Endothelial cell of umbilical vein (primary cell): ENCODE results near the gene SLC5A1. TPM values are rescaled to one million over a fixed set of nuclear protein-coding genes. Genes with fewer than 3 reads are reported as not detected.

Source experiments
- BruUV-seq: library from RNA; stranded (reverse); fragments of 400-500 nt; replicated peaks from 2 replicates; lab custom pipeline; 2021; lab: Mats Ljungman, UMichigan
- CTCF ChIA-PET: fragments of 300-600, 350-600 bp; sonication (Branson Sonifier 250); formaldehyde crosslinking; loops from one replicate; lab custom pipeline; 2021; ENCODE audit warnings: antibody characterized with exemption, inconsistent platforms; lab: Charles Lee
- POLR2A ChIA-PET: fragments of 300-600, 350-600 bp; sonication (Branson Sonifier 250); formaldehyde crosslinking; loops from one replicate; lab custom pipeline; 2021; ENCODE audit warnings: antibody characterized with exemption, inconsistent platforms; lab: Charles Lee
- DNase-seq: peaks from one replicate; pipeline ENCODE4 v3.0.0-alpha.2; 2011; ENCODE audit warnings: low read depth, low spot score
- FAIRE-seq: peaks from 2 replicates; lab custom pipeline; 2011; peaks lifted over from hg19 to GRCh38; lab: Jason Lieb, UNC
- H2AFZ ChIP-seq: 2 replicates; pipeline ENCODE4 v1.6.0; 2012; ENCODE audit warnings: low read depth, low read length, control low read depth, inconsistent platforms
- H3K27ac ChIP-seq: 2 replicates; pipeline ENCODE4 v1.5.1; 2011; ENCODE audit warnings: low read depth, mild to moderate bottlenecking, control low read depth, low read length, moderate library complexity; ENCODE audit not compliant: insufficient read depth
- H3K27me3 ChIP-seq, 2 experiments: 2 replicates each; pipeline versions ENCODE4 v1.6.0 to v1.6.1; 2011; ENCODE audit warnings: low read length in 2 of 2, mixed read lengths in 1 of 2; ENCODE audit not compliant: control insufficient read depth in 2 of 2, insufficient read depth in 2 of 2
- H3K36me3 ChIP-seq, 2 experiments: 2 replicates in 1 of 2; 3 replicates in 1 of 2; pipeline ENCODE4 v1.5.1; 2011; ENCODE audit warnings: low read length in 2 of 2, mild to moderate bottlenecking in 1 of 2, moderate library complexity in 1 of 2; ENCODE audit not compliant: control insufficient read depth in 2 of 2, insufficient read depth in 2 of 2; ENCODE audit errors: extremely low read depth in 1 of 2
- H3K4me1 ChIP-seq: 3 replicates; pipeline ENCODE4 v1.5.1; 2011; ENCODE audit warnings: mild to moderate bottlenecking, low read length; ENCODE audit not compliant: control insufficient read depth, insufficient read depth; ENCODE audit errors: extremely low read depth
- H3K4me2 ChIP-seq: 2 replicates; pipeline ENCODE4 v1.6.1; 2011; ENCODE audit warnings: low read length, control low read depth, mixed read lengths; ENCODE audit not compliant: insufficient read depth
- H3K4me3 ChIP-seq, 3 experiments: fragments of 200-600 bp in 1 of 3; sonication (generic), shearing (Covaris generic) in 1 of 3; replicated peaks in 1 of 3; 2 replicates each; pipeline ENCODE4 v1.5.1; 2011 to 2016; ENCODE audit warnings: control low read depth in 3 of 3, low read length in 3 of 3, mild to moderate bottlenecking in 2 of 3, inconsistent platforms in 1 of 3, low read depth in 1 of 3, moderate library complexity in 1 of 3; ENCODE audit not compliant: insufficient read depth in 1 of 3
- H3K79me2 ChIP-seq: 2 replicates; pipeline ENCODE4 v1.6.0; 2012; ENCODE audit warnings: low read length, inconsistent platforms; ENCODE audit not compliant: control insufficient read depth, insufficient read depth
- H3K9ac ChIP-seq: replicated peaks from 2 replicates; pipeline ENCODE3; 2011; ENCODE audit warnings: low read length, control low read depth; ENCODE audit not compliant: insufficient read depth; ENCODE audit errors: extremely low read depth
- H3K9me1 ChIP-seq: replicated peaks from 3 replicates; pipeline ENCODE4 v1.6.0; 2011; ENCODE audit warnings: mild to moderate bottlenecking, low read length; ENCODE audit not compliant: control insufficient read depth, insufficient read depth; ENCODE audit errors: extremely low read depth
- H3K9me3 ChIP-seq: replicated peaks from 2 replicates; pipeline ENCODE4 v1.5.1; 2012; ENCODE audit warnings: low read length, inconsistent platforms; ENCODE audit not compliant: control insufficient read depth, insufficient read depth
- H4K20me1 ChIP-seq: replicated peaks from 2 replicates; pipeline ENCODE3; 2011; ENCODE audit warnings: mild to moderate bottlenecking, low read length; ENCODE audit not compliant: control insufficient read depth, insufficient read depth; ENCODE audit errors: extremely low read depth
- CTCF ChIP-seq, 2 donors: IDR thresholded peaks; 1 replicate in 1 of 2; 2 replicates in 1 of 2; pipeline ENCODE4 v1.5.1; 2011; ENCODE audit warnings: low read length in 2 of 2, mild to moderate bottlenecking in 2 of 2, moderate library complexity in 2 of 2, control low read depth in 1 of 2, inconsistent platforms in 1 of 2, low read depth in 1 of 2; ENCODE audit not compliant: insufficient read depth in 1 of 2; ENCODE audit errors: extremely low read depth in 1 of 2
- EZH2 ChIP-seq: IDR thresholded peaks from 2 replicates; pipeline ENCODE4 v1.6.1; 2012; ENCODE audit warnings: borderline replicate concordance, low read depth, mild to moderate bottlenecking, moderate library complexity, low read length, inconsistent platforms; ENCODE audit not compliant: severe bottlenecking
- FOS ChIP-seq: IDR thresholded peaks from 2 replicates; pipeline ENCODE4 v1.6.1; 2011; ENCODE audit warnings: mild to moderate bottlenecking, low read length, moderate library complexity, borderline replicate concordance; ENCODE audit not compliant: insufficient read depth
- GATA2 ChIP-seq: IDR thresholded peaks from 2 replicates; pipeline ENCODE4 v1.7.0; 2011; ENCODE audit warnings: low read depth, mild to moderate bottlenecking, moderate library complexity, mixed read lengths, low read length; ENCODE audit not compliant: insufficient read length, insufficient read depth
- JUN ChIP-seq: IDR thresholded peaks from 2 replicates; pipeline ENCODE4 v1.6.1; 2011; ENCODE audit warnings: borderline replicate concordance, low read depth; ENCODE audit not compliant: insufficient read length, insufficient read depth
- MAX ChIP-seq: IDR thresholded peaks from 2 replicates; pipeline ENCODE4 v1.6.1; 2011; ENCODE audit not compliant: insufficient read depth, insufficient read length
- MYC ChIP-seq: IDR thresholded peaks from one replicate; pipeline ENCODE4 v1.6.1; 2011; ENCODE audit warnings: mild to moderate bottlenecking, low read depth, low read length
- POLR2A ChIP-seq: IDR thresholded peaks from 2 replicates; pipeline ENCODE4 v1.6.1; 2012; ENCODE audit warnings: low read depth, mild to moderate bottlenecking, control low read depth, low read length
- POLR2AphosphoS5 ChIP-seq: IDR thresholded peaks from 2 replicates; pipeline ENCODE4 v1.6.1; 2012; ENCODE audit warnings: low read depth, mild to moderate bottlenecking, control low read depth, low read length, moderate library complexity; ENCODE audit not compliant: insufficient read depth
- dilution Hi-C: fragments of 300-500 bp; cut with MboI; formaldehyde crosslinking; loops from one replicate; pipeline ENCODE4 v1.15.0; 2019; ENCODE audit warnings: low sequenced_read_pairs; ENCODE audit not compliant: extremely low pct_ligation_motif_present
- intact Hi-C: fragments of 100-400 bp; cut with micrococcal nuclease; formaldehyde crosslinking; loops from one replicate; pipeline ENCODE4 v1.10.0; 2022
- polyA plus RNA-seq, 4 experiments: library from polyadenylated mRNA; depleted of rRNA in 3 of 4; stranded (reverse) in 3 of 4; unstranded in 1 of 4; fragments of >200 nt; gene quantifications; 2 replicates each; pipeline versions ENCODE4 v1.2.1 to v1.2.3, GENCODE V29; 2011 to 2012; ENCODE audit warnings: missing spikeins in 1 of 4
- total RNA-seq: library from RNA; stranded (reverse); gene quantifications from 2 replicates; pipeline ENCODE4 v1.2.3, GENCODE V29; 2021

SLC5A1 gene
- total and polyA plus RNA-seq, 2 donors (not counting 3 experiments of a cell fraction or from before 2014, with no cell fraction given) = not detected

- H3K4me2 ChIP-seq = no peak overlapping the region
- no TSS peak for BruUV-seq
- dilution Hi-C loops (no loop called here), intact Hi-C loops (no loop called here)
- H3K4me1 ChIP-seq = peaks cover 5% of the 10 kb centered on the region
- no peaks in the 10 kb centered on the region for H3K9me1 ChIP-seq
- H3K4me3 ChIP-seq = no peak overlapping the region
- H3K27ac ChIP-seq = no peak overlapping the region
- TF ChIP-seq FOS (no peak), JUN (no peak), MAX (no peak), POLR2A (no peak), MYC (no peak), POLR2AphosphoS5 (no peak), GATA2 (no peak), EZH2 (no peak), CTCF (IDR thresholded peaks at IDR 0.05; ENCODE audit: extremely low read depth in 1 of 2, insufficient read depth in 1 of 2, low read depth in 1 of 2, low read length in 2 of 2) (no peak)
- POLR2A ChIA-PET = no interaction called here
- H3K36me3 ChIP-seq = no peaks in the 10 kb centered on the region
- H2AFZ ChIP-seq = no peak overlapping the region
- H3K79me2 ChIP-seq = no peaks in the 10 kb centered on the region
- no peak overlapping the region for H3K9ac ChIP-seq
- no peak for FAIRE-seq
- CTCF ChIA-PET = no interaction called here
- no peak for DNase-seq
- no peaks in the 10 kb centered on the region for H4K20me1 ChIP-seq
- no peaks in the 10 kb centered on the region for H3K9me3 ChIP-seq
- H3K27me3 ChIP-seq = no peaks in the 10 kb centered on the region
These were observed 27.0 kb upstream of the SLC5A1 start for GRCh38 chr22:32016081-32016480.
